IPS-18a (cell line): Measurements from ENCODE around the gene KCNF1.

Source experiments
- H3K27ac ChIP-seq: one replicate; pipeline ENCODE4 v1.5.1; 2013; ENCODE audit warnings: low read length
- H3K27me3 ChIP-seq: one replicate; pipeline ENCODE4 v1.6.1; 2013; ENCODE audit warnings: mild to moderate bottlenecking, low read length; ENCODE audit not compliant: control insufficient read depth, insufficient read depth
- H3K36me3 ChIP-seq: one replicate; pipeline ENCODE4 v1.6.1; 2013; ENCODE audit warnings: low read depth, low read length; ENCODE audit not compliant: control insufficient read depth
- H3K4me1 ChIP-seq: one replicate; pipeline ENCODE4 v1.6.1; 2013; ENCODE audit warnings: low read depth, low read length; ENCODE audit not compliant: control insufficient read depth
- H3K4me3 ChIP-seq: one replicate; pipeline ENCODE4 v1.5.1; 2013; ENCODE audit warnings: low read length
- H3K9ac ChIP-seq: one replicate; pipeline ENCODE4 v1.6.1; 2013; ENCODE audit warnings: mild to moderate bottlenecking, low read length, moderate library complexity
- H3K9me3 ChIP-seq: one replicate; pipeline ENCODE4 v1.6.1; 2013; ENCODE audit warnings: low read depth, low read length; ENCODE audit not compliant: control insufficient read depth

The KCNF1 gene

DNA sequence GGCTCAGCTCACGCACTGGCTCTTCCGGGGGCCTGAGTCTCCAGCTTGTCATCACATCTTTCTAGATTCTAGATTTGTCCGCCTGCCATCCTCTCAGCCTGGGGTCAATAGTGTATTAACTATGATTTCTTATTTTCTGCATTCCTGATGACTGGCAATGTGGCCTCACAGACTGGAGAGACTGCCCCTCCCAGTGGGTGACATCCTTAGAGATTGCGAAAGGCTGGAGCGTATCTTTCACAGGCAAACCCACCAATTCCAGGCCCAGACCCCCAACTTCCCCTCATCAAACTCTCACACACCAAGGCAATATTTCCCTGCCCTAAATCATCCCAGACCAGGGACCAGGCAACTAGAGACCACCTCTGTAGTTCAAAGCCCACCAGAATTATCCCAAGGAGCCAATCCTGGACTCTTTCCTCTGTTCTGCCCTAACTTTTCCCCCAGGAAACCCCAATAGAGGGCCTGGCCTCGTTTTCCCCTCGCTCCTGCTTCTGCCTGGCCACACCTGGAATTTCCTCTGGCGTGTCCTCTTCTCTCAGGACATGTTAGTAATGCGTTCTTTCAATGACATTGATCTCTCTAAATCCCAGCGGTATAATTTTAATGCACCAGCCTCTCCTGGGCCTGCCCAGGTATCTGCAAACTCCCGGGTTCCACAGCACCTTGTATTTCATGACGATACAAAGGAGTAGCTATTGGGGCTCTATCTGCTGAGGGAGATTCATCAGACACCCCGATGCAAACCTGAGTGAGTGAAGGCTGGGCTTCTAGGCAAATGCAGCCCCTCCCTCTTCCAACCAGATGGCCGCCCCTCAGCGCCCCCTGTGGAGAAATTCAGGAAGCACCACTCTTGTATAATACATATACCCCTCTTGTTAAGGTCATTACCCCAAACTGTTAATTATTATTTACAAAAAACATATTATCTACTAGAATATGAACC, 2.4 kb upstream of the KCNF1 start:
- H3K4me1 ChIP-seq: peaks cover 11% of the 10 kb centered on the region
- H3K9me3 ChIP-seq: no peaks in the 10 kb centered on the region
- H3K4me3 ChIP-seq: no peak overlapping the region

DNA sequence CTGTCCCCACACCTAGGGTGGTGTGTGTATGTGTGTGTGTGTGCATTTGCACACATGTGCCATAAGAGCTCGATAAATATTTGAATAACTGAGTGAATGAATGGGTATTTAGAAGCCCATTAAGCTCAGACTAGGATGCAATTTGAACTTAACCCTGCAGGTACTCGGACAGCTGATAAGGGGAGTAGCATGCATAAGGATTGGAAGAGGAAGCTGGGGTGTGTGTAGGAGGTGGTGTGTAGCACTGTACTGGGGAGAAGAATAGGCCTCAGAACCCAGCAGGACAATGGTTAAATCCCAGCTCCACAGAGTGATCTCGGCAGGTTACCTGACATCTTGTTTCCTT, 1.8 kb upstream of the KCNF1 start:
- no peaks in the 10 kb centered on the region for H3K36me3 ChIP-seq
- H3K4me3 ChIP-seq: no peak overlapping the region
- H3K4me1 ChIP-seq: peaks cover 11% of the 10 kb centered on the region
- H3K27ac ChIP-seq: no peak overlapping the region
- H3K9me3 ChIP-seq: no peaks in the 10 kb centered on the region
- no peak overlapping the region for H3K9ac ChIP-seq
- peaks cover 37% of the 10 kb centered on the region for H3K27me3 ChIP-seq

More for the DNA sequence above, 2.4 kb upstream of the KCNF1 start:
- Histone ChIP-seq H3K27me3 (peaks cover 37% of the 10 kb centered on the region), H3K36me3 (no peaks in the 10 kb centered on the region), H3K9ac (no peak overlapping the region), H3K27ac (no peak overlapping the region)

DNA sequence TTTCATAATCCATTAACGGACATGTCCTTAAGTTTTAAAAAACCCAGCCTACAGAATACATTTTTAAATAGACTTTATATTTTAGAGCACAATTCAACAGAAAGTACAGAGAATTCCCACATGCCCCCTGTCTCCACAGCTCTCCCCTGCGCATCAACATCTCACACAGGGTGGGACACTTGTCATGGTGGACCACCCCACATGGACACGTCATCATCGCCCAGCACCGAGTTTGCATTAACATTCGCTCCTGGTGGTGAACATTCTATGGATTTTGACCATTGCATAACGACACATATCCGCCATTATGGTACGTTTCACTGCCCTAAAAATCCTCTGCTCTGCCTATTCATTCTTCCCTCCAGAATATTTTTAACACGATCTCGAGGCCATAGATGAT, 1.1 kb upstream of the KCNF1 start:
- Histone ChIP-seq H3K27me3 (peaks cover 37% of the 10 kb centered on the region), H3K27ac (no peak overlapping the region), H3K9me3 (no peaks in the 10 kb centered on the region), H3K4me3 (no peak overlapping the region), H3K36me3 (no peaks in the 10 kb centered on the region), H3K4me1 (peaks cover 11% of the 10 kb centered on the region), H3K9ac (no peak overlapping the region)

DNA sequence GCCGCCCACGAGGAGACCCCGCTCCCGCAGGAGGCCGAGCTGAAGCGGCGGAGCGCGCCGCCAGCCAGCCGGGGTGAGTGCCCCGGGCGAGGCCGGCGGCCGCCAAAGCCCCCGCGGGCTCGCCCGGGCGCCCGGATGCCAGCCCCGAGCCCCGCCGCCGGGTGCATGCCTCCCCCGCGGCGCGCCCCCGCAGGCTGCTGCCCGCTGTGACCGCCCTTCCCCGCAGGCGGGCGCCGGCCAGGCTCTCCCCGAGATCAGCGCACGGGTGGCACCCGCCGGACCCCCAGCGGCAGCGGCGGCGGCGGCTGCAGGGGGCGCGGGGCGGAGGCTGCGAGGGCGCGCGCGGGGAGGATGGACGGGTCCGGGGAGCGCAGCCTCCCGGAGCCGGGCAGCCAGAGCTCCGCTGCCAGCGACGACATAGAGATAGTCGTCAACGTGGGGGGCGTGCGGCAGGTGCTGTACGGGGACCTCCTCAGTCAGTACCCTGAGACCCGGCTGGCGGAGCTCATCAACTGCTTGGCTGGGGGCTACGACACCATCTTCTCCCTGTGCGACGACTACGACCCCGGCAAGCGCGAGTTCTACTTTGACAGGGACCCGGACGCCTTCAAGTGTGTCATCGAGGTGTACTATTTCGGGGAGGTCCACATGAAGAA, 470 bp downstream of the KCNF1 start:
- peaks cover 37% of the 10 kb centered on the region for H3K27me3 ChIP-seq
- H3K4me3 ChIP-seq: peak overlapping the region; percentile 66
- peaks cover 11% of the 10 kb centered on the region for H3K4me1 ChIP-seq
- no peaks in the 10 kb centered on the region for H3K36me3 ChIP-seq
- no peak overlapping the region for H3K9ac ChIP-seq
- H3K27ac ChIP-seq: no peak overlapping the region
- no peaks in the 10 kb centered on the region for H3K9me3 ChIP-seq

DNA sequence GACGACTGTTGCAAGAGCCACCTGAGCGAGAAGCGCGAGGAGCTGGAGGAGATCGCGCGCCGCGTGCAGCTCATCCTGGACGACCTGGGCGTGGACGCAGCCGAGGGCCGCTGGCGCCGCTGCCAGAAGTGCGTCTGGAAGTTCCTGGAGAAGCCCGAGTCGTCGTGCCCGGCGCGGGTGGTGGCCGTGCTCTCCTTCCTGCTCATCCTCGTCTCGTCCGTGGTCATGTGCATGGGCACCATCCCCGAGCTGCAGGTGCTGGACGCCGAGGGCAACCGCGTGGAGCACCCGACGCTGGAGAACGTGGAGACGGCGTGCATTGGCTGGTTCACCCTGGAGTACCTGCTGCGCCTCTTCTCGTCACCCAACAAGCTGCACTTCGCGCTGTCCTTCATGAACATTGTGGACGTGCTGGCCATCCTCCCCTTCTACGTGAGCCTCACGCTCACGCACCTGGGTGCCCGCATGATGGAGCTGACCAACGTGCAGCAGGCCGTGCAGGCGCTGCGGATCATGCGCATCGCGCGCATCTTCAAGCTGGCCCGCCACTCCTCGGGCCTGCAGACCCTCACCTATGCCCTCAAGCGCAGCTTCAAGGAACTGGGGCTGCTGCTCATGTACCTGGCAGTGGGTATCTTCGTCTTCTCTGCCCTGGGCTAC, 1.2 kb downstream of the KCNF1 start:
- no peaks in the 10 kb centered on the region for H3K36me3 ChIP-seq
- peaks cover 11% of the 10 kb centered on the region for H3K4me1 ChIP-seq
- peaks cover 37% of the 10 kb centered on the region for H3K27me3 ChIP-seq
- no peak overlapping the region for H3K4me3 ChIP-seq
- no peak overlapping the region for H3K9ac ChIP-seq
- H3K9me3 ChIP-seq: no peaks in the 10 kb centered on the region
- H3K27ac ChIP-seq: no peak overlapping the region

DNA sequence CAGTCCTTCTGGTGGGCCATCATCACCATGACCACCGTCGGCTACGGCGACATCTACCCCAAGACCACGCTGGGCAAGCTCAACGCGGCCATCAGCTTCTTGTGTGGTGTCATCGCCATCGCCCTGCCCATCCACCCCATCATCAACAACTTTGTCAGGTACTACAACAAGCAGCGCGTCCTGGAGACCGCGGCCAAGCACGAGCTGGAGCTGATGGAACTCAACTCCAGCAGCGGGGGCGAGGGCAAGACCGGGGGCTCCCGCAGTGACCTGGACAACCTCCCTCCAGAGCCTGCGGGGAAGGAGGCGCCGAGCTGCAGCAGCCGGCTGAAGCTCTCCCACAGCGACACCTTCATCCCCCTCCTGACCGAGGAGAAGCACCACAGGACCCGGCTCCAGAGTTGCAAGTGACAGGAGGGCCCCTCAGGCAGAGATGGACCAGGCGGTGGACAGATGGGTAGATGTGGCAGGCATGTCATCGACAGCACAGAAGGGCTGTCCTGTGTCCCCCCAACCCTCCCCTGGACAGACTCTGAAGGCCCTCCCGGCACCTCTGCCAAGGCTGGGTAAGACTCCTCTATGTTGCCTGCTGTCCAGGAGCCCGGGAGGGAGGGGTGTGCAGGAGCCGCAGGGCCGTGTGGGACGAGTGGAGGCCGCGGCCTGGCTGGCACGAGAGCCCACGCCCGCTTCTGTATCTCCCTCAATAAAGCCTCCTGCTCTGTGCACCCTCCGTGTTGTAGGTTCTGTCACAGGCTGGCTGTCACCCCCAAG, 2.0 kb downstream of the KCNF1 start:
- Histone ChIP-seq H3K9me3 (no peaks in the 10 kb centered on the region), H3K27ac (no peak overlapping the region), H3K27me3 (peaks cover 37% of the 10 kb centered on the region)

DNA sequence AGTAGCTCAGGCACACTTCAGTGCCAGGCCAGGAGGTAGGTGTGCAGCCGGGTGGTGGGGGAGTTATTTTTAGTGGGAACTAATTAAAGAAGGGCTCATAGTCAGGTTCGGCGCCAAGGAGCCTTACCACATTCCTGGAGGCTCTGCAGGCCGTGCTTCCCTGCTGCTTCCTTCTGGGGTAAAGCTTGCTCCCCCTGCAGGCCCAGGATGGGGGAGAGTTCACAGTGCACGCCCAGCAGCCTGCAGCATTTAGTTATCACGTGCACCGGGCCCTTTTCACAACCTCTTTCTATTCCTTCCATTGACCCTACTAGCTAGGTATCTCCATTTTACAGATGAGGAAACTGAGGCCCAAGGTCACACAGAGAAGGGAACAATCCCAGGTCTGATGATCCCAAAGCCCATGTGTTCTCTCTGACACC, 2.5 kb downstream of the KCNF1 start:
- Histone ChIP-seq H3K27ac (no peak overlapping the region), H3K27me3 (peaks cover 37% of the 10 kb centered on the region), H3K9me3 (no peaks in the 10 kb centered on the region), H3K9ac (no peak overlapping the region), H3K4me3 (no peak overlapping the region), H3K36me3 (no peaks in the 10 kb centered on the region), H3K4me1 (peaks cover 10% of the 10 kb centered on the region)

More for the DNA sequence above, 2.0 kb downstream of the KCNF1 start:
- Histone ChIP-seq H3K4me3 (no peak overlapping the region), H3K4me1 (peaks cover 11% of the 10 kb centered on the region), H3K36me3 (no peaks in the 10 kb centered on the region), H3K9ac (no peak overlapping the region)

DNA sequence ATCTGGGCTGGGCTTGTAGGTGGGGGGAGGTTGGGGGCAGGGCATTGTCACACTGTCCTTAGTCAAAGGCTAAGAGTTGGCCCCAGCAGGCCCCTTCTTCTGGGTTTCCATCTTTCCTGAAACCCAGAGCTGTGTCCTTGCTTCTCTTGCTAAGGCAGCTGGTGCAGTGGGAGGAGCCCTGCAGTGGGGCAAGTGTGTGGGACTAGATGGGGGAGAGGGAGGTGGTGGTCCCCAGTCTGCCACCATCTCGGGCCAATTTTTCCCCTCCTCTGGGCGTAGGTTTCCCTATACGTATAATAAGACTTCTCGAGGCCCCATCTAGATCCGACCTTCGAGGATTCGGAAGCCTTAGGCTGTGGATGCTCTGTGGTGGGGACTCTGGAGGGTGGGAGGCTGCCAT, 3.5 kb downstream of the KCNF1 start:
- H3K4me3 ChIP-seq: no peak overlapping the region
- peaks cover 9% of the 10 kb centered on the region for H3K4me1 ChIP-seq
- no peaks in the 10 kb centered on the region for H3K9me3 ChIP-seq
- H3K36me3 ChIP-seq: no peaks in the 10 kb centered on the region
- peaks cover 36% of the 10 kb centered on the region for H3K27me3 ChIP-seq
- no peak overlapping the region for H3K27ac ChIP-seq
- no peak overlapping the region for H3K9ac ChIP-seq

DNA sequence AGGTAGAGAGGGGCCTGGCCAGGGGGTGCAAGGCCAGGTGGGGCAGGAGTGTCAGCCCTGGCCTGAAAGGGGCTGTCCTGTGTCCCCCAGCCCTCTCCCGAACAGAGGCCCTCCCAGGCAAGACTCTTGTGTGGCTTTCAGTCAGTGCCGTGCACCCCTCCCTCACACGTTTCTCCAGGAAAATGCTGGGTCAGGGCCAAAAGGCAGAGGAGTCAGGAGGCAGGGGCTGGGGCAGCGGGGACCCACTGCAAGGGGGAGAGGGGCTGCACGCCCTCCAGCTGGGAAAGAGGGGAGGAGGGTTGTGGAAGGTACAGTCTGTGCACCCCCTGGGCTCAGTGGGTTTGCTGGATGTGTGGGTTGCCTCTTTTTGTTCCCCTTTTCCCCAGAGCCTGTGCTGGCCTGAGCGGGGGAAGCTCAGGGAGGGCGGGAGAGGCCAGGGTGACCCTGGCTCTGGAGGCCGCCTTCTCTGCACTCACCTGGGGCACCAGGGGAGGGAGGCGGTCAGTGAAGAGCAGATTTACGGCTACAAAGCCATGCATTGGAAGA, 4.1 kb downstream of the KCNF1 start:
- Histone ChIP-seq H3K4me3 (no peak overlapping the region), H3K9me3 (no peaks in the 10 kb centered on the region), H3K27ac (no peak overlapping the region), H3K4me1 (peaks cover 10% of the 10 kb centered on the region), H3K9ac (no peak overlapping the region), H3K27me3 (peaks cover 31% of the 10 kb centered on the region), H3K36me3 (no peaks in the 10 kb centered on the region)

DNA sequence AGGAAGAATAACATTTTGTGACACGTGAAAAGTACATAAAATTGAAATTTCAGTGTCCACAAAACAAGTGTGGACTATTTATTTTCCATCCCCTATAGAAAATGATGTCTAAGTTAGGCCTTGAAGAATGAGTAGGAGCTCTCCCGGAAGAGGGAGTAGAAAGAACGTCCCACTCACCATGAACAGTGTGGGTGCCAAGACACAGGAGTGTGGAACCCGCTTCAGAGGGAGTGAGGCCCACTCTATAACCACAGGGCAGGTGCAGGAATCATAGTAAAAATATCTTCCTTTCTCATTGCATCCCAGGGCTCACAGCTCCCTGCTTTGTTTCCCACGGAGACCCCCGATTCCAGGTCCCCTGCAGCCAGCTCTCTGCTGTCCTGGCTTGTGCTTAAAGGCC, 5.2 kb downstream of the KCNF1 start:
- Histone ChIP-seq H3K4me3 (no peak overlapping the region), H3K27me3 (peaks cover 20% of the 10 kb centered on the region), H3K36me3 (no peaks in the 10 kb centered on the region), H3K27ac (no peak overlapping the region), H3K9ac (no peak overlapping the region), H3K4me1 (peaks cover 10% of the 10 kb centered on the region), H3K9me3 (no peaks in the 10 kb centered on the region)

DNA sequence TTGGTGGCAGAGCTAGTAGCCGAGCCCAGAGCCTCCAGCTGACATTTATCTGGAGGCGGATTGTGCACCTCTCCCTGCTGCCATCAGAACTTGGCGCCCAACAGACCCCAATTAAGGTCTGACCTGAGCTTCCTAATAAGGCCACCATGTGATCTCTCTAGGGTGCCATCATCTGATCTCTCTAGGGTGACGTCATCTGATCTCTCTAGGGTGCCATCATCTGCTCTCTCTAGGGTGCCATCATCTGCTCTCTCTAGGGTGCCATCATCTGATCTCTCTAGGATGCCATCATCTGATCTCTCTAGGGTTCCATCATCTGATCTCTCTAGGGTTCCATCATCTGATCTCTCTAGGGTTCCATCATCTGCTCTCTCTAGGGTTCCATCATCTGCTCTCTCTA, 6.2 kb downstream of the KCNF1 start:
- no peak overlapping the region for H3K9ac ChIP-seq
- H3K4me1 ChIP-seq: peaks cover 10% of the 10 kb centered on the region
- no peak overlapping the region for H3K4me3 ChIP-seq
- no peaks in the 10 kb centered on the region for H3K36me3 ChIP-seq
- H3K9me3 ChIP-seq: no peaks in the 10 kb centered on the region
- peaks cover 12% of the 10 kb centered on the region for H3K27me3 ChIP-seq
- no peak overlapping the region for H3K27ac ChIP-seq
